NT2/D1 (cell line): ENCODE measurements around the gene OSBPL3.

Experiments
- SUZ12 ChIP-seq: IDR thresholded peaks from 2 replicates; pipeline ENCODE4 v1.6.1; 2011; ENCODE audit not compliant: insufficient read length, insufficient read depth; ENCODE audit errors: extremely low read depth
- YY1 ChIP-seq: IDR thresholded peaks from 2 replicates; pipeline ENCODE4 v1.6.1; 2011; ENCODE audit not compliant: insufficient read length, insufficient read depth

- TF ChIP-seq YY1 (no peak), SUZ12 (no peak)
Observed at GRCh38 chr7:24854866-24855265, 125.1 kb downstream of the OSBPL3 start.
